Heart left ventricle (tissue), 16 donors: ENCODE results near the gene WSCD1. TPM values are rescaled to one million over a fixed set of nuclear protein-coding genes. Genes with fewer than 3 reads are reported as not detected.

Source experiments
- ATAC-seq, 4 donors: fragments of 200-7000 bp; cut with Tn5 transposase; one replicate each; pipeline ENCODE4 v1.9.1; 2020 to 2022; ENCODE audit warnings: moderate library complexity in 4 of 4, mild to moderate bottlenecking in 3 of 4, moderate number of reproducible peaks in 1 of 4
- DNase-seq, 5 donors: peaks; one replicate each; pipeline ENCODE4 v3.0.0-alpha.2; 2020
- H3K27ac ChIP-seq, 12 donors: fragments of 200-600 bp; sonication (generic) in 4 of 12; one replicate each; pipeline versions ENCODE4 v1.5.0 to v1.8.0; 2016 to 2022; ENCODE audit warnings: mild to moderate bottlenecking in 2 of 12
- H3K27me3 ChIP-seq, 9 donors: fragments of 200-600 bp; sonication (generic) in 2 of 9; one replicate each; pipeline versions ENCODE4 v1.5.1 to v1.8.0; 2016 to 2022; ENCODE audit warnings: mild to moderate bottlenecking in 3 of 9
- H3K36me3 ChIP-seq, 9 donors: fragments of 200-600 bp; sonication (generic) in 2 of 9; one replicate each; pipeline versions ENCODE4 v1.5.0 to v1.8.0; 2018 to 2022; ENCODE audit warnings: mild to moderate bottlenecking in 2 of 9
- H3K4me1 ChIP-seq, 12 donors: fragments of 200-600 bp; sonication (generic) in 4 of 12; one replicate each; pipeline versions ENCODE4 v1.5.0 to v1.8.0; 2016 to 2022; ENCODE audit warnings: mild to moderate bottlenecking in 3 of 12
- H3K4me3 ChIP-seq, 12 donors: fragments of 200-600 bp; sonication (generic) in 4 of 12; one replicate each; pipeline versions ENCODE4 v1.5.0 to v1.8.0; 2017 to 2022; ENCODE audit warnings: mild to moderate bottlenecking in 9 of 12, moderate library complexity in 4 of 12
- H3K9me3 ChIP-seq, 12 donors: fragments of 200-600 bp; sonication (generic) in 4 of 12; one replicate each; pipeline versions ENCODE4 v1.5.0 to v1.8.0; 2016 to 2022; ENCODE audit warnings: mild to moderate bottlenecking in 1 of 12
- CTCF ChIP-seq, 12 donors: fragments of 200-600 bp; sonication (generic) in 4 of 12; IDR thresholded peaks; one replicate each; pipeline versions ENCODE4 v1.5.0 to v1.8.0; 2018 to 2022; ENCODE audit warnings: antibody characterized with exemption in 12 of 12, mild to moderate bottlenecking in 5 of 12
- POLR2A ChIP-seq, 2 donors: fragments of 450-650 bp; IDR thresholded peaks; one replicate each; pipeline ENCODE4 v1.6.1; 2017; ENCODE audit warnings: antibody characterized with exemption in 2 of 2, mild to moderate bottlenecking in 2 of 2, moderate library complexity in 2 of 2
- WGBS, 4 donors: extraction: QIAGEN DNeasy Blood & Tissue Kit in 2 of 4; methylation state at CpG; one replicate each; pipeline versions ENCODE4 v1.1.5 to v1.1.7; 2013 to 2018; 5-methylcytosine and 5-hydroxymethylcytosine counted together
- intact Hi-C, 10 donors: fragments of 100-400 bp; cut with DNase I; formaldehyde crosslinking; loops; one replicate each; pipeline versions ENCODE4 v1.11.1 to v1.14.2; 2022
- polyA plus RNA-seq, 2 donors: library from polyadenylated mRNA; stranded (reverse); fragments of 200-250 nt; gene quantifications; one replicate each; pipeline ENCODE4 v1.2.3, GENCODE V29; 2013
- total RNA-seq, 9 donors: library from RNA; depleted of rRNA in 2 of 9; stranded (reverse); fragments of >200 nt in 2 of 9; fragmentation: NEBNext Ultra II Directional in 3 of 9; extraction: Animal tissue kit (Norgen Biotek cat#: 25700) in 3 of 9; gene quantifications; one replicate each; pipeline versions ENCODE4 v1.1.0 to v1.2.4, GENCODE V29; 2016 to 2023
- donor health status: ischemic (EF 13 %, LVEDD 7.1; RV severe dilation, severe dysfunction).
- donor health status: healthy with polysubstance abuse.
- donor health status: DM: no; HTN: yes; CAD: no.
- donor health status: DM: no; HTN: no; CAD: no.
- donor health status: ischemic (EF 25% LVEDD 6.9; RV normal size, moderate dysfunction).
- donor health status: ischemic (EF 25% LVEDD 5.7; RV mildly dilated, moderate dysfunction).
- donor health status: healthy.
- donor health status: DM: yes; HTN: yes; CAD: no.
- donor health status: ischemic (EF 35%, LVEDD 5.7; RV mildly dilated, moderate dysfunction).
- donor health status: nonischemic (EF 11% LVEDD 7.7; RV severe dilation, severe dysfunction).
- donor health status: DM: yes; HTN: yes; CAD: no.
- donor health status: PGD.
- donor health status: ischemic (EF 29% LVEDD 5.4; RV normal size, mild dysfunction).
- donor health status: nonischemic (EF 23%, LVEDD 6.1; RV moderate dilation, normal function).

The WSCD1 gene
- total and polyA plus RNA-seq, 11 donors, result 2.5 to 12.4 (median 4.4) TPM

- Histone ChIP-seq H3K27ac (no peak overlapping the region), H3K4me1 (no peaks in the 10 kb centered on the region), H3K36me3 (peaks cover 0 to 4% (median 0%) of the 10 kb centered on the region in 9 donors), H3K27me3 (peaks cover 0 to 7% (median 0%) of the 10 kb centered on the region in 9 donors), H3K4me3 (no peak overlapping the region), H3K9me3 (no peaks in the 10 kb centered on the region)
- 62 to 75% (median 71%) methylated on average over 4 of the region's 4 CpGs for WGBS, 4 donors
- ATAC-seq (no peak), DNase-seq (no peak)
- intact Hi-C loops, result no loop called here
- TF ChIP-seq POLR2A (IDR thresholded peaks at IDR 0.05) (no peak), CTCF (IDR thresholded peaks at IDR 0.05) (no peak)
Observed at GRCh38 chr17:6110088-6110487, 39.9 kb downstream of the WSCD1 start.

- no peak for DNase-seq
- Histone ChIP-seq H3K4me1 (no peaks in the 10 kb centered on the region), H3K4me3 (no peak overlapping the region), H3K27ac (no peak overlapping the region), H3K9me3 (no peaks in the 10 kb centered on the region), H3K36me3 (peaks cover 0 to 4% (median 0%) of the 10 kb centered on the region in 9 donors), H3K27me3 (peaks cover 0 to 7% (median 0%) of the 10 kb centered on the region in 9 donors)
- WGBS, 4 donors, result 88 to 91% (median 90%) methylated on average over 7 of the region's 7 CpGs
- no peak for TF ChIP-seq POLR2A (IDR thresholded peaks at IDR 0.05)
- TF ChIP-seq CTCF (IDR thresholded peaks at IDR 0.05), result no peak
- no peak for ATAC-seq
- intact Hi-C loops, result no loop called here
Observed at GRCh38 chr17:6110592-6110991, 40.4 kb downstream of the WSCD1 start.

GRCh38 chr17:6120351-6120750 is 50.2 kb downstream of the WSCD1 start:
- intact Hi-C loops, result no loop called here
- no peak overlapping the region for H3K4me3 ChIP-seq
- H3K27me3 ChIP-seq, result no peaks in the 10 kb centered on the region
- no peak overlapping the region for H3K27ac ChIP-seq
- H3K36me3 ChIP-seq, result peaks cover 0 to 3% (median 0%) of the 10 kb centered on the region in 9 donors
- ATAC-seq (no peak), DNase-seq (no peak)
- peaks cover 0 to 17% (median 9%) of the 10 kb centered on the region in 12 donors for H3K9me3 ChIP-seq
- TF ChIP-seq CTCF (IDR thresholded peaks at IDR 0.05) (no peak), POLR2A (IDR thresholded peaks at IDR 0.05) (no peak)
- WGBS, 4 donors, result 92 to 96% (median 94%) methylated on average over 19 to 34 of the region's 34 CpGs
- no peaks in the 10 kb centered on the region for H3K4me1 ChIP-seq

- Histone ChIP-seq H3K4me3 (no peak overlapping the region), H3K36me3 (peaks cover 0 to 3% (median 0%) of the 10 kb centered on the region in 9 donors), H3K9me3 (peaks cover 0 to 21% (median 11%) of the 10 kb centered on the region in 12 donors), H3K4me1 (no peaks in the 10 kb centered on the region), H3K27ac (no peak overlapping the region), H3K27me3 (no peaks in the 10 kb centered on the region)
- TF ChIP-seq CTCF (IDR thresholded peaks at IDR 0.05) (no peak), POLR2A (IDR thresholded peaks at IDR 0.05) (no peak)
- intact Hi-C loops, result no loop called here
- DNase-seq (no peak), ATAC-seq (no peak)
Observed at GRCh38 chr17:6124856-6125255, 54.7 kb downstream of the WSCD1 start.
